SU-DHL-6 (cell line): ENCODE measurements around the gene CD151.

Experiments used
- H2AFZ ChIP-seq: fragments of 200-600 bp; sonication (generic); 2 replicates; pipeline ENCODE4 v1.6.1; 2014; ENCODE audit warnings: low read depth, mild to moderate bottlenecking, moderate library complexity, mixed read lengths, antibody characterized with exemption, low read length; ENCODE audit not compliant: severe bottlenecking
- H3F3A ChIP-seq: fragments of 200-600 bp; shearing (Covaris generic); 2 replicates; pipeline ENCODE4 v1.6.0; 2016; ENCODE audit warnings: antibody characterized with exemption, mild to moderate bottlenecking; ENCODE audit not compliant: insufficient read depth
- H3K27ac ChIP-seq: fragments of 200-600 bp; sonication (generic); 2 replicates; pipeline ENCODE4 v1.5.1; 2016; ENCODE audit warnings: low read depth, mild to moderate bottlenecking, low read length, moderate library complexity, mixed read lengths
- H3K27me3 ChIP-seq: fragments of 200-600 bp; sonication (generic), shearing (Covaris generic); 2 replicates; pipeline ENCODE4 v1.6.0; 2014; ENCODE audit warnings: mild to moderate bottlenecking, low read length
- H3K36me3 ChIP-seq: fragments of 200-600 bp; sonication (generic); 2 replicates; pipeline ENCODE4 v1.6.1; 2014; ENCODE audit warnings: mild to moderate bottlenecking, low read length, mixed read lengths
- H3K4me2 ChIP-seq: fragments of 300-600, 200-600 bp; shearing (Covaris generic), sonication (generic); 2 replicates; pipeline ENCODE4 v1.6.0; 2014; ENCODE audit warnings: low read length, low read depth, mild to moderate bottlenecking; ENCODE audit not compliant: poor library complexity, severe bottlenecking
- H3K4me3 ChIP-seq: fragments of 200-600 bp; sonication (generic); 2 replicates; pipeline ENCODE4 v1.5.1; 2014; ENCODE audit warnings: antibody characterized with exemption, low read length, mild to moderate bottlenecking, mixed read lengths; ENCODE audit not compliant: insufficient read depth, poor library complexity, severe bottlenecking
- H3K79me2 ChIP-seq: fragments of 200-600 bp; sonication (generic); 2 replicates; pipeline ENCODE4 v1.6.1; 2014; ENCODE audit warnings: mild to moderate bottlenecking, low read length, moderate library complexity; ENCODE audit not compliant: insufficient read depth
- H3K9ac ChIP-seq: fragments of 200-600 bp; sonication (generic); 2 replicates; pipeline ENCODE4 v1.7.0; 2014; ENCODE audit warnings: mild to moderate bottlenecking, low read length
- H3K9me2 ChIP-seq: fragments of 200-600 bp; sonication (generic); replicated peaks from 2 replicates; pipeline ENCODE4 v1.6.1; 2014; ENCODE audit warnings: low read length; ENCODE audit not compliant: insufficient read depth
- H3K9me3 ChIP-seq: fragments of 200-600 bp; sonication (generic); 2 replicates; pipeline ENCODE4 v1.6.1; 2014; ENCODE audit warnings: low read length, mixed read lengths; ENCODE audit not compliant: insufficient read depth
- H4K20me1 ChIP-seq: fragments of 200-600 bp; sonication (generic); 2 replicates; pipeline ENCODE4 v1.6.1; 2014; ENCODE audit warnings: low read depth, mild to moderate bottlenecking, antibody characterized with exemption, low read length, moderate library complexity, mixed read lengths
- EZH2phosphoT487 ChIP-seq: fragments of 200-600 bp; sonication (generic), shearing (Covaris generic); conservative IDR thresholded peaks from 2 replicates; pipeline ENCODE4 v1.6.1; 2018; ENCODE audit warnings: mild to moderate bottlenecking, antibody characterized with exemption, low read length, moderate library complexity, mixed read lengths
- TF ChIP-seq, protein P1 (sequence below): fragments of 200-600 bp; sonication (generic); IDR thresholded peaks from one replicate; pipeline ENCODE4 v1.5.1; 2017; ENCODE audit warnings: antibody characterized with exemption, mild to moderate bottlenecking, low read length, moderate library complexity; ENCODE audit not compliant: insufficient read depth, poor library complexity, severe bottlenecking

The CD151 gene

DNA sequence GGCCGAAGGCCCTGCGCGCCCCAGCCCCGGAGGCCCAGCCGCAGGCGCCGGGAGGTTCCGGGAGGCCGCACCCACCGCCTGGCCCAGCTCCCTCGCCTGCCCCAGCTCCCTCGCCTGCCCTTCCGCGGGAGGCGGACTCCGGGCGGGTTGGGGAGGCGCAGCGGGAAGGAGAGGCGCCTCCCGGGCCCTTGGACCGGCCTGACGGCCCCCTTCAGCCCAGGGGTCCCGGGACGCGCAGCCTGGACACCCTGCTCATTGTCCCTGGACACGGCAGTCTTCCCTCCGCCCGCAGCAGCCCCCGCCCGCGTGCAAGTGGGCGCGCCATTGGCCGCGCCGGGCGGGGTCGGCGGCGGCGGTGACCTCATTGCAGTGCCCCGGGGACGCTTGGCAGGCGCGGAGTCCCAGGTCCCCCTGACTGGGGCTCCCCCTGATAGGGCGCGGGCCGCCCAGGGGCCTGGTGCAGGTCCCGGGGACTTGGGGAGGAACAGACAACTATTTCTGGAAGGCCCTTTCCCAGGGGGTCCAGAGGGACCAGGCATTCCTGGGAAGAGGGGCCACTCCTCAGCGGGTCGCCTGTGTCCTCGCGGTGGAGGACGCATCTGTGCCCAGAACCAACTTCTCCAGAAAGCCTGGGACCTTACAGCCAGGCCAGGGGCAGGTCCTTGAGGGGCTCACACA is 501 bp downstream of the CD151 start:
- H3K9me3 ChIP-seq = no peaks in the 10 kb centered on the region
- TF ChIP-seq, protein P1, sequence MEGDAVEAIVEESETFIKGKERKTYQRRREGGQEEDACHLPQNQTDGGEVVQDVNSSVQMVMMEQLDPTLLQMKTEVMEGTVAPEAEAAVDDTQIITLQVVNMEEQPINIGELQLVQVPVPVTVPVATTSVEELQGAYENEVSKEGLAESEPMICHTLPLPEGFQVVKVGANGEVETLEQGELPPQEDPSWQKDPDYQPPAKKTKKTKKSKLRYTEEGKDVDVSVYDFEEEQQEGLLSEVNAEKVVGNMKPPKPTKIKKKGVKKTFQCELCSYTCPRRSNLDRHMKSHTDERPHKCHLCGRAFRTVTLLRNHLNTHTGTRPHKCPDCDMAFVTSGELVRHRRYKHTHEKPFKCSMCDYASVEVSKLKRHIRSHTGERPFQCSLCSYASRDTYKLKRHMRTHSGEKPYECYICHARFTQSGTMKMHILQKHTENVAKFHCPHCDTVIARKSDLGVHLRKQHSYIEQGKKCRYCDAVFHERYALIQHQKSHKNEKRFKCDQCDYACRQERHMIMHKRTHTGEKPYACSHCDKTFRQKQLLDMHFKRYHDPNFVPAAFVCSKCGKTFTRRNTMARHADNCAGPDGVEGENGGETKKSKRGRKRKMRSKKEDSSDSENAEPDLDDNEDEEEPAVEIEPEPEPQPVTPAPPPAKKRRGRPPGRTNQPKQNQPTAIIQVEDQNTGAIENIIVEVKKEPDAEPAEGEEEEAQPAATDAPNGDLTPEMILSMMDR = no peak
- TF ChIP-seq EZH2phosphoT487 = 0 out of 2 replicates have a peak, but pooled peaks have one; percentile 92
- H4K20me1 ChIP-seq = no peaks in the 10 kb centered on the region
- H3K36me3 ChIP-seq = no peaks in the 10 kb centered on the region
- no peaks in the 10 kb centered on the region for H3K9me2 ChIP-seq
- peak overlapping the region; percentile 35 for H3K4me2 ChIP-seq
- H3K4me3 ChIP-seq = no peak overlapping the region
- H3K79me2 ChIP-seq = no peaks in the 10 kb centered on the region
- H2AFZ ChIP-seq = no peak overlapping the region
- no peak overlapping the region for H3K27ac ChIP-seq
- no peak overlapping the region for H3K9ac ChIP-seq
- no peaks in the 10 kb centered on the region for H3F3A ChIP-seq
- no peaks in the 10 kb centered on the region for H3K27me3 ChIP-seq

DNA sequence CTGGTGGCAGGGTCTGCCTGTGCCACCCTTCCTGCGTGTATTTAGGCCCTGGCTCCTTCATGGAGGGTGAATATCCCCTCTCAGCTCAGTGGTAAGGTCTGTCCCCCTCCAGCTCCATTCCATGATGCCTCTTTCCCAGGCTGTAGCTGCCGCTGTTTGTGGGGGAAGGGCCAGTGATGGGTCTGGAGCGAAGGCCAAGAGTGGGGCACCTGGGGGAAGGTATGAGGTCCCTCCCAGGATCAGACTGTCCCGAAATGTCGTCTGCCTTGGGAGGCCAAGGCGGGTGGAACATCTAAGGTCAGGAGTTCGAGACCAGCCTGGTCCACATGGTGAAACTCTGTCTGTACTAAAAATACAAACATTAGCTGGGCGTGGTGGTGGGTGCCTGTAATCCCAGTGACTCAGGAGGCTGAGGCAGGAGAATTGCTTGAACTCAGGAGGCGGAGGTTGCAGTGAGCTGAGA is 1.1 kb downstream of the CD151 start:
- no peaks in the 10 kb centered on the region for H3K27me3 ChIP-seq
- H3K9ac ChIP-seq = no peak overlapping the region
- H4K20me1 ChIP-seq = no peaks in the 10 kb centered on the region
- H3K9me3 ChIP-seq = no peaks in the 10 kb centered on the region
- no peaks in the 10 kb centered on the region for H3K36me3 ChIP-seq
- H3K9me2 ChIP-seq = no peaks in the 10 kb centered on the region
- no peak overlapping the region for H3K4me2 ChIP-seq
- H3K4me3 ChIP-seq = no peak overlapping the region
- H3K27ac ChIP-seq = no peak overlapping the region
- no peaks in the 10 kb centered on the region for H3F3A ChIP-seq
- H2AFZ ChIP-seq = no peak overlapping the region
- no peak for TF ChIP-seq EZH2phosphoT487
- TF ChIP-seq, protein P1 = no peak
- H3K79me2 ChIP-seq = no peaks in the 10 kb centered on the region

DNA sequence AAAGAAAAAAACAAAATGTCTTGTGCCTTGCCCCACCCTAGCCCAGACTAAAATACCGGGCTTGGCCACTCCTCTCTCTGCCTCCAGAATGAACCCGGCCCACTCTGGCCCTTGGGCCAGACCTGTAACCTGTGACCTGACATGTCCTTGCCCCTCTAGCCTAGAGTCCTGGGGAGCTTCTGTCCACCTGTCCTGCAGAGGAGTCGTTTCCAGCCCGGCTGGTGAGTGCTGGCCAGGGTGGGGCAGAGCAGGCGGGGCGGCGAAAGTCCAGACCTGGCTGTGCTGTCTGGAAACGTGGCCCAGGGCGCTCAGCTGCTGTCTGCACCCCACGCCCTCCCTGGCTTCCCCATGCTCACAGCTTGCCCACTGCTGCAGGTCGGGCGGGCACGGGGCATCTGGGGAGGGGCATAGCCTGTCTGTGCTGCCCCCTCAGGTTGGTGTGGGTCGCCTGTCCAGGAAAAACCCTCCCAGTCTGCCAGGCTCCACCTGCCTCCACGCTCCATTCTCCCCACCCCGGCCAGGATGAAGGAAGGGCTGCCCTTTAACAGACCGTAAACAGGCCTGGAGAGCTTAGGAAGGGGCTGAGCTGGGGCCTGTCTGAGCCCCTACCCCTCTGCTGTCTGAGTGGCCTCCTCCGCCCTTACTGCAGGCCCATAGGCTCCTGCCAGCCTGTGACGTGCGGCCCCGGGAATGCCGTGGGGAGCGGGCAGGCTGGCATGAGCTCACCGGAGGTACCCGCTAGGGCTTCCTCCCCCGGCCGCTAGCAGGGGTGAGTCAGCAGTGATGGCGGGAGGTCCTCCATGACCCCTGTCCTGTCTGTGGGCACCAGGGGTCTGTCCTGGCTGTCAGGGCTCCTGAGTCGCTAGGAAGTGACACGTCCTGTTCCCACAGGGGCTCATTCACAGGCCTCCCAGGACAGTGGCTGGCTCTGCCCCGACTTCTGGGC is 1.9 kb downstream of the CD151 start:
- Histone ChIP-seq H3K9me3 (no peaks in the 10 kb centered on the region), H3K27ac (no peak overlapping the region), H3K4me2 (no peak overlapping the region), H2AFZ (no peak overlapping the region), H3K9me2 (no peaks in the 10 kb centered on the region), H3K27me3 (no peaks in the 10 kb centered on the region), H3K79me2 (no peaks in the 10 kb centered on the region), H3F3A (no peaks in the 10 kb centered on the region), H3K9ac (no peak overlapping the region), H3K4me3 (no peak overlapping the region), H3K36me3 (no peaks in the 10 kb centered on the region), H4K20me1 (no peaks in the 10 kb centered on the region)
- TF ChIP-seq, protein P1 = no peak
- no peak; the same call in 1 of the 2 replicates for TF ChIP-seq EZH2phosphoT487
